Fibroblast of lung (primary cell): ENCODE measurements around the gene TOR1AIP2. TPM values are rescaled to one million over a fixed set of nuclear protein-coding genes. Genes with fewer than 3 reads are reported as not detected.
"Not testable (repeated sequence)": the region's sequence is repeated elsewhere in the genome, so short reads cannot be mapped to it uniquely, and the experiment has no call there.

Source experiments
- DNase-seq, 2 donors: peaks; one replicate each; pipeline versions ENCODE4 v3.0.0 to v3.0.0-alpha.2; 2010; ENCODE audit warnings: low read depth in 2 of 2
- H2AFZ ChIP-seq: 2 replicates; pipeline ENCODE4 v1.5.1; 2012; ENCODE audit warnings: low read length, control low read depth, inconsistent platforms
- H3K27ac ChIP-seq: 2 replicates; pipeline ENCODE4 v1.5.1; 2011; ENCODE audit warnings: low read length, control low read depth; ENCODE audit not compliant: insufficient read depth
- H3K27me3 ChIP-seq: 2 replicates; pipeline ENCODE4 v1.5.1; 2011; ENCODE audit warnings: mild to moderate bottlenecking, low read length; ENCODE audit not compliant: control insufficient read depth, insufficient read depth
- H3K36me3 ChIP-seq: 2 replicates; pipeline ENCODE4 v1.5.1; 2011; ENCODE audit warnings: low read length; ENCODE audit not compliant: control insufficient read depth, insufficient read depth
- H3K4me1 ChIP-seq: 2 replicates; pipeline ENCODE4 v1.5.1; 2011; ENCODE audit warnings: low read length; ENCODE audit not compliant: control insufficient read depth, insufficient read depth; ENCODE audit errors: extremely low read depth
- H3K4me2 ChIP-seq: 2 replicates; pipeline ENCODE4 v1.5.1; 2011; ENCODE audit warnings: low read length, control low read depth; ENCODE audit not compliant: insufficient read depth; ENCODE audit errors: extremely low read depth
- H3K4me3 ChIP-seq, 4 experiments: fragments of 200-600 bp in 1 of 4; sonication (generic) in 1 of 4; replicated peaks in 1 of 4; 2 replicates each; pipeline ENCODE4 v1.5.1; 2011 to 2016; ENCODE audit warnings: low read length in 4 of 4, low read depth in 3 of 4, mild to moderate bottlenecking in 3 of 4, control low read depth in 2 of 4, inconsistent platforms in 1 of 4, mixed read lengths in 1 of 4; ENCODE audit not compliant: insufficient read depth in 1 of 4; ENCODE audit errors: control extremely low read depth in 1 of 4
- H3K79me2 ChIP-seq: 2 replicates; pipeline ENCODE4 v1.5.1; 2012; ENCODE audit warnings: mild to moderate bottlenecking, low read length, inconsistent platforms; ENCODE audit not compliant: control insufficient read depth, insufficient read depth
- H3K9ac ChIP-seq: 2 replicates; pipeline ENCODE4 v1.5.1; 2011; ENCODE audit warnings: mild to moderate bottlenecking, low read length, control low read depth; ENCODE audit not compliant: insufficient read depth
- H3K9me3 ChIP-seq: 2 replicates; pipeline ENCODE4 v1.5.1; 2012; ENCODE audit warnings: low read depth, low read length; ENCODE audit not compliant: control insufficient read depth, insufficient read depth
- H4K20me1 ChIP-seq: 2 replicates; pipeline ENCODE4 v1.5.1; 2011; ENCODE audit warnings: low read length; ENCODE audit not compliant: control insufficient read depth, insufficient read depth; ENCODE audit errors: extremely low read depth
- EZH2 ChIP-seq: IDR thresholded peaks from 2 replicates; pipeline ENCODE4 v1.5.1; 2012; ENCODE audit warnings: low read length, control low read depth, mild to moderate bottlenecking; ENCODE audit errors: missing control alignments
- polyA plus RNA-seq, 2 donors: library from polyadenylated mRNA; depleted of rRNA in 1 of 2; stranded (reverse) in 1 of 2; unstranded in 1 of 2; fragments of >200 nt; gene quantifications; 2 replicates each; pipeline ENCODE4 v1.2.1, GENCODE V29; 2011 to 2012; ENCODE audit warnings: missing spikeins in 1 of 2
- total RNA-seq: library from RNA; depleted of rRNA; stranded (reverse); fragments of >200 nt; gene quantifications from 2 replicates; pipeline ENCODE4 v1.2.1, GENCODE V29; 2014
- TF ChIP-seq, protein P1 (sequence below), 2 donors: IDR thresholded peaks in 1 of 2; conservative IDR thresholded peaks in 1 of 2; 1 replicate in 1 of 2; 2 replicates in 1 of 2; pipeline ENCODE4 v1.5.1; 2011 to 2012; ENCODE audit warnings: low read length in 2 of 2, control low read depth in 1 of 2, inconsistent platforms in 1 of 2, low read depth in 1 of 2, mild to moderate bottlenecking in 1 of 2

TOR1AIP2 gene
- total and polyA plus RNA-seq, 2 donors (not counting 1 experiment from before 2014, with no cell fraction given): 78.9 to 81.9 TPM

DNA sequence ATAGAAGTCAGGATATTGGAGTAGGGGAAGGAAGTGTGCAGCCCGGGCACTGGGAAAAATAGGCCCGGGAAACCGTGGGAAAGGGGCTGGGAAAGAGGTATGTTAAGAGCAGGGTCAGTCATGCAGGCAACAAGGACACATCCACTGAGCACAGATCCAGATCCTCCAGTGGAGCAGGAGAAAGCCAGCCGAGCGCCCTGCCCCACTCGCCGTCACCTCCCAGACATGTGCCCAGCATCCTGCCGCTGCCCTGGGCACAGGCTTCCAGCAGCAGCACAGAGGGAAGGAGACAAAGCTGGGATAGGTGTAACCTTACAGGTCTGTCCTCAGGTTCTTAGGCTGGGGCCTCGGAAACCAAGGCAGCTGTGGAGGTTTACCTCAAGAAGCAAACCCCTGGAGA is 70.3 kb downstream of the TOR1AIP2 start:
- no peak overlapping the region for H3K27ac ChIP-seq
- H3K4me2 ChIP-seq: no peak overlapping the region
- H3K4me1 ChIP-seq: no peaks in the 10 kb centered on the region
- peaks cover 17% of the 10 kb centered on the region for H3K27me3 ChIP-seq
- no peak overlapping the region for H2AFZ ChIP-seq
- H3K4me3 ChIP-seq: no peak overlapping the region
- H3K79me2 ChIP-seq: no peaks in the 10 kb centered on the region
- no peaks in the 10 kb centered on the region for H3K9me3 ChIP-seq
- no peaks in the 10 kb centered on the region for H4K20me1 ChIP-seq
- no peaks in the 10 kb centered on the region for H3K36me3 ChIP-seq
- no peak for DNase-seq
- TF ChIP-seq EZH2: no peak
- TF ChIP-seq, protein P1, sequence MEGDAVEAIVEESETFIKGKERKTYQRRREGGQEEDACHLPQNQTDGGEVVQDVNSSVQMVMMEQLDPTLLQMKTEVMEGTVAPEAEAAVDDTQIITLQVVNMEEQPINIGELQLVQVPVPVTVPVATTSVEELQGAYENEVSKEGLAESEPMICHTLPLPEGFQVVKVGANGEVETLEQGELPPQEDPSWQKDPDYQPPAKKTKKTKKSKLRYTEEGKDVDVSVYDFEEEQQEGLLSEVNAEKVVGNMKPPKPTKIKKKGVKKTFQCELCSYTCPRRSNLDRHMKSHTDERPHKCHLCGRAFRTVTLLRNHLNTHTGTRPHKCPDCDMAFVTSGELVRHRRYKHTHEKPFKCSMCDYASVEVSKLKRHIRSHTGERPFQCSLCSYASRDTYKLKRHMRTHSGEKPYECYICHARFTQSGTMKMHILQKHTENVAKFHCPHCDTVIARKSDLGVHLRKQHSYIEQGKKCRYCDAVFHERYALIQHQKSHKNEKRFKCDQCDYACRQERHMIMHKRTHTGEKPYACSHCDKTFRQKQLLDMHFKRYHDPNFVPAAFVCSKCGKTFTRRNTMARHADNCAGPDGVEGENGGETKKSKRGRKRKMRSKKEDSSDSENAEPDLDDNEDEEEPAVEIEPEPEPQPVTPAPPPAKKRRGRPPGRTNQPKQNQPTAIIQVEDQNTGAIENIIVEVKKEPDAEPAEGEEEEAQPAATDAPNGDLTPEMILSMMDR (conservative IDR thresholded peaks at IDR 0.05 in 1 of 2, IDR thresholded peaks at IDR 0.05 in 1 of 2; ENCODE audit: low read depth in 1 of 2, low read length in 2 of 2): no peak
- no peak overlapping the region for H3K9ac ChIP-seq

- Histone ChIP-seq H3K9me3 (no peaks in the 10 kb centered on the region), H4K20me1 (no peaks in the 10 kb centered on the region), H3K79me2 (no peaks in the 10 kb centered on the region), H3K36me3 (no peaks in the 10 kb centered on the region), H3K27me3 (peaks cover 8% of the 10 kb centered on the region), H3K4me1 (no peaks in the 10 kb centered on the region), H3K9ac (no peak overlapping the region), H3K4me2 (no peak overlapping the region), H3K27ac (no peak overlapping the region), H2AFZ (no peak overlapping the region), H3K4me3 (no peak overlapping the region)
- no peak for DNase-seq
- no peak for TF ChIP-seq EZH2
- TF ChIP-seq, protein P1 (conservative IDR thresholded peaks at IDR 0.05 in 1 of 2, IDR thresholded peaks at IDR 0.05 in 1 of 2; ENCODE audit: low read depth in 1 of 2, low read length in 2 of 2): no peak
These were observed 71.3 kb downstream of the TOR1AIP2 start for GRCh38 chr1:179806333-179806732.

GRCh38 chr1:179805291-179806195 is 72.1 kb downstream of the TOR1AIP2 start:
- H3K4me2 ChIP-seq: no peak overlapping the region
- H3K36me3 ChIP-seq: no peaks in the 10 kb centered on the region
- no peaks in the 10 kb centered on the region for H3K9me3 ChIP-seq
- no peak overlapping the region for H3K4me3 ChIP-seq
- H3K9ac ChIP-seq: no peak overlapping the region
- no peak overlapping the region for H2AFZ ChIP-seq
- H3K27ac ChIP-seq: no peak overlapping the region
- TF ChIP-seq EZH2: no peak
- TF ChIP-seq, protein P1 (conservative IDR thresholded peaks at IDR 0.05 in 1 of 2, IDR thresholded peaks at IDR 0.05 in 1 of 2; ENCODE audit: low read depth in 1 of 2, low read length in 2 of 2): no peak
- H4K20me1 ChIP-seq: no peaks in the 10 kb centered on the region
- DNase-seq: no peak
- H3K27me3 ChIP-seq: peaks cover 2% of the 10 kb centered on the region
- H3K79me2 ChIP-seq: no peaks in the 10 kb centered on the region
- no peaks in the 10 kb centered on the region for H3K4me1 ChIP-seq

DNA sequence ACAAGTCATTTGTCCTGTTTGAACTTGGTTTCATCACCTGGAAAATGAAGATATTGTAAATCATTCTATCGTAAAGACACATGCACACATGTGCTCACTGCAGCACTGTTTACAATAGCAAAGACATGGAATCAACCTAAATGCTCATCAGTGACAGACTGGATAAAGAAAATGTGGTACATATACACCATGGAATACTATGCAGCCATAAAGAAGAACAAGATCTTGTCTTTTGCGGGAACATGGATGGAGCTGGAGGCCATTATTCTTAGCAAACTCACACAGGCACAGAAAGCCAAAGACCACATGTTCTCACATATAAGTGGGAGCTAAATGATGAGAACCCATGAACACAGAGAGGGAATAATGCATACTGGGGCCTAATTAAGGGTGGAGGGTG is 73.2 kb downstream of the TOR1AIP2 start:
- not testable (repeated sequence) for H3K27me3 ChIP-seq, H3K4me2 ChIP-seq, H3K4me1 ChIP-seq, H3K9me3 ChIP-seq, H3K9ac ChIP-seq, H3K4me3 ChIP-seq, H3K27ac ChIP-seq, H2AFZ ChIP-seq, H4K20me1 ChIP-seq, H3K36me3 ChIP-seq, H3K79me2 ChIP-seq, DNase-seq
